DND-41 (cell line): ENCODE data around the gene CYP4B1.

Experiments used
- ATAC-seq: fragments of 200-7000 bp; cut with Tn5 transposase; 3 replicates; pipeline ENCODE4 v1.9.1; 2021; ENCODE audit warnings: low read depth; ENCODE audit not compliant: insufficient read depth
- DNase-seq: peaks from one replicate; pipeline ENCODE4 v3.0.0-alpha.2; 2020
- H2AFZ ChIP-seq: 2 replicates; pipeline ENCODE4 v1.6.0; 2012; ENCODE audit warnings: low read depth, low read length
- H3K27ac ChIP-seq: 2 replicates; pipeline ENCODE4 v1.5.1; 2012; ENCODE audit warnings: low read length, inconsistent platforms
- H3K27me3 ChIP-seq: fragments of 200-600 bp; sonication (generic); 2 replicates; pipeline ENCODE4 v1.6.0; 2012; ENCODE audit warnings: low read length, mild to moderate bottlenecking, inconsistent platforms; ENCODE audit not compliant: insufficient read depth, poor library complexity
- H3K36me3 ChIP-seq: 2 replicates; pipeline ENCODE4 v1.5.1; 2012; ENCODE audit warnings: low read length, inconsistent platforms; ENCODE audit not compliant: insufficient read depth
- H3K4me1 ChIP-seq: 2 replicates; pipeline ENCODE4 v1.5.1; 2012; ENCODE audit warnings: mild to moderate bottlenecking, low read length; ENCODE audit not compliant: insufficient read depth
- H3K4me2 ChIP-seq: 2 replicates; pipeline ENCODE4 v1.6.0; 2012; ENCODE audit warnings: mild to moderate bottlenecking, moderate library complexity, low read length, inconsistent platforms; ENCODE audit not compliant: insufficient read depth
- H3K4me3 ChIP-seq, 2 experiments: fragments of 200-600 bp in 1 of 2; shearing (Covaris generic) in 1 of 2; 2 replicates each; pipeline ENCODE4 v1.5.1; 2012 to 2016; ENCODE audit warnings: inconsistent platforms in 2 of 2, low read length in 2 of 2, mild to moderate bottlenecking in 2 of 2, low read depth in 1 of 2, moderate library complexity in 1 of 2
- H3K79me2 ChIP-seq: 2 replicates; pipeline ENCODE4 v1.6.0; 2012; ENCODE audit warnings: low read length, inconsistent platforms; ENCODE audit not compliant: insufficient read depth
- H3K9ac ChIP-seq: 2 replicates; pipeline ENCODE4 v1.6.0; 2012; ENCODE audit warnings: low read depth, mild to moderate bottlenecking, inconsistent platforms, low read length, moderate library complexity
- H3K9me3 ChIP-seq: 2 replicates; pipeline ENCODE4 v1.5.1; 2012; ENCODE audit warnings: low read length, moderate library complexity, mild to moderate bottlenecking, inconsistent platforms; ENCODE audit not compliant: insufficient read depth, severe bottlenecking
- H4K20me1 ChIP-seq: 2 replicates; pipeline ENCODE4 v1.6.0; 2012; ENCODE audit warnings: low read length; ENCODE audit not compliant: insufficient read depth
- EZH2 ChIP-seq: IDR thresholded peaks from 3 replicates; pipeline ENCODE4 v1.6.1; 2012; ENCODE audit warnings: borderline replicate concordance, low read depth, mild to moderate bottlenecking, moderate library complexity, low read length, inconsistent platforms; ENCODE audit not compliant: severe bottlenecking
- TF ChIP-seq, protein P1 (sequence below): IDR thresholded peaks from 2 replicates; pipeline ENCODE4 v1.5.1; 2012; ENCODE audit warnings: borderline replicate concordance, low read length, moderate library complexity, mild to moderate bottlenecking; ENCODE audit not compliant: poor library complexity, severe bottlenecking; ENCODE audit errors: extremely low read depth

The CYP4B1 gene

DNA sequence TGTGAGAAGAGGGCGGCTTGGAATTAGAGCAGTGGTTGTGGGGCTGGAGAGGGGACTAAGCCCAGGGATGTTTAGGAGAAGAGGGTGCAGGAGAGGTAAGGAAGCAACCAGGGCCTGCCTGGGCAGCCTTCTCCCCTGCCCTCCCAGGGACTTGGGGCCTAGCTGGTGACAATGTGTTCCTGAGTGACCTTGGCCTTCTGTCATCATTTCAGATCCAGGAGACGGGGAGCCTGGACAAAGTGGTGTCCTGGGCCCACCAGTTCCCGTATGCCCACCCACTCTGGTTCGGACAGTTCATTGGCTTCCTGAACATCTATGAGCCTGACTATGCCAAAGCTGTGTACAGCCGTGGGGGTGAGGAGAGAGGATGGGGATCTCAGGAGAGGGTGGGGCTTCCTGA is 11.8 kb downstream of the CYP4B1 start:
- H3K79me2 ChIP-seq: no peaks in the 10 kb centered on the region
- no peaks in the 10 kb centered on the region for H3K36me3 ChIP-seq
- no peak overlapping the region for H3K4me3 ChIP-seq
- no peak overlapping the region for H3K27ac ChIP-seq
- DNase-seq (no peak), ATAC-seq (no peak)
- H4K20me1 ChIP-seq: no peaks in the 10 kb centered on the region
- H3K9ac ChIP-seq: no peak overlapping the region
- H3K4me1 ChIP-seq: no peaks in the 10 kb centered on the region
- no peak overlapping the region for H3K4me2 ChIP-seq
- no peaks in the 10 kb centered on the region for H3K9me3 ChIP-seq
- no peak for TF ChIP-seq EZH2
- TF ChIP-seq, protein P1, sequence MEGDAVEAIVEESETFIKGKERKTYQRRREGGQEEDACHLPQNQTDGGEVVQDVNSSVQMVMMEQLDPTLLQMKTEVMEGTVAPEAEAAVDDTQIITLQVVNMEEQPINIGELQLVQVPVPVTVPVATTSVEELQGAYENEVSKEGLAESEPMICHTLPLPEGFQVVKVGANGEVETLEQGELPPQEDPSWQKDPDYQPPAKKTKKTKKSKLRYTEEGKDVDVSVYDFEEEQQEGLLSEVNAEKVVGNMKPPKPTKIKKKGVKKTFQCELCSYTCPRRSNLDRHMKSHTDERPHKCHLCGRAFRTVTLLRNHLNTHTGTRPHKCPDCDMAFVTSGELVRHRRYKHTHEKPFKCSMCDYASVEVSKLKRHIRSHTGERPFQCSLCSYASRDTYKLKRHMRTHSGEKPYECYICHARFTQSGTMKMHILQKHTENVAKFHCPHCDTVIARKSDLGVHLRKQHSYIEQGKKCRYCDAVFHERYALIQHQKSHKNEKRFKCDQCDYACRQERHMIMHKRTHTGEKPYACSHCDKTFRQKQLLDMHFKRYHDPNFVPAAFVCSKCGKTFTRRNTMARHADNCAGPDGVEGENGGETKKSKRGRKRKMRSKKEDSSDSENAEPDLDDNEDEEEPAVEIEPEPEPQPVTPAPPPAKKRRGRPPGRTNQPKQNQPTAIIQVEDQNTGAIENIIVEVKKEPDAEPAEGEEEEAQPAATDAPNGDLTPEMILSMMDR: no peak
- H2AFZ ChIP-seq: no peak overlapping the region
- no peaks in the 10 kb centered on the region for H3K27me3 ChIP-seq

DNA sequence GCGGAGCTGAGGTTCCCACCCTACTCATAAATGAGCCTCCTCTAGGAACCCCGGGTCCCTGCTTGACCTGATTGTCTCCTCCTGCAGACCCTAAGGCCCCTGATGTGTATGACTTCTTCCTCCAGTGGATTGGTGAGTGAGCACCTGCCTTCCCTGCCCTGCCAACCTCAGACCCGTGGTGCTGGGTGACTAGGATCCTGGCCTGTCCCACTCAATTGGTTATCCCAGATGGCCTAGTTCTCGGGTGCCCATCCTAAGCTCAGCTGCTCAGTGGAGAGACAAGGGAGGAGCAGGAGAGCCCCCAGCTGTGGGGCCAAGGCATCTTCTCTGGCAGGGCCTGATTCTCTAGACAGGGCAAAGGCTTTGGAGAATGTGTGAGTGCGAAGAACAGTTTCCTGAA is 12.2 kb downstream of the CYP4B1 start:
- no peaks in the 10 kb centered on the region for H3K27me3 ChIP-seq
- no peak overlapping the region for H2AFZ ChIP-seq

DNA sequence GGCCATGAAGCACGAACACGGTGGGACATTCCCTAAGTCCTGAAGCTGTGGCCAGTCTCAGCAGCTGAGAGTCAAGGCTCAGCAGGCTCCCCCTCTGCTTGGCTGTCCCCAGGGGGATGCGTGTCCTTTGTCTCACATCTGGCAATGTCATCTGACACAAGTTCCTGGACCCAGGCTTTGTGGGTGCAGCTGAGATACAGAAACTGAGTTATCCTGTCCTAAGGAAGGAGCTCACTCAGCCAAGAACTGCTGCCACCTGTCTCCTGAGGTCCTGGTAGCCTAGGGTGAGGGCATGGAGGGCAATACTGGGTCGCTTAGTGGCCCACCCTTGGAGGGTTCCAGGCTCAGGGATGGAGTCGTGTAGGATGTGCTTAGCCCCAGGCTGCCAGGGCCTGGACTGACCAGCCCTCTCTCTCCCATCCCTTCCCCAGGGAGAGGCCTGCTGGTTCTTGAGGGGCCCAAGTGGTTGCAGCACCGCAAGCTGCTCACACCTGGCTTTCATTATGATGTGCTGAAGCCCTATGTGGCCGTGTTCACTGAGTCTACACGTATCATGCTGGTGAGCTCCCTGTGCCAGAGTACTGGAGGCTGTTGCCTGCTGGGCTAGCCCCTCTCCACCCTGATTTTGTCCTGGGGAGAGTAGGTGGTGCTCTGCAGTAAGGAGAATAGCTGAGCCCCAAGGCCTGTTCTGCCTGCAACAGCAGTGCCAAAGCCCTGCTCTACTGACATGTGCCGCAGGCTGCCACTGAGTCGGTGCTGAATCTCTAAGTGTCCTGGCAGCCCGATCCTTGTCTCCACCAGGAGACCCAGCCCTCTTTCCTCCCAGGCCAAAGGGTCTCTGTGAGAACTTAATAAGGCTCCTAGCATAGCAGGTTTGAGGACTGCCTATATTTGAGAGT is 13.5 kb downstream of the CYP4B1 start:
- Histone ChIP-seq H4K20me1 (no peaks in the 10 kb centered on the region), H3K4me3 (no peak overlapping the region), H3K27me3 (no peaks in the 10 kb centered on the region)

More for the DNA sequence above, 12.2 kb downstream of the CYP4B1 start:
- DNase-seq: no peak
- H3K4me3 ChIP-seq: no peak overlapping the region
- H3K27ac ChIP-seq: no peak overlapping the region
- H3K9me3 ChIP-seq: no peaks in the 10 kb centered on the region
- H3K36me3 ChIP-seq: no peaks in the 10 kb centered on the region
- TF ChIP-seq, protein P1: no peak
- no peak for TF ChIP-seq EZH2
- no peak for ATAC-seq
- H3K9ac ChIP-seq: no peak overlapping the region
- no peaks in the 10 kb centered on the region for H4K20me1 ChIP-seq
- H3K79me2 ChIP-seq: no peaks in the 10 kb centered on the region
- no peak overlapping the region for H3K4me2 ChIP-seq
- H3K4me1 ChIP-seq: no peaks in the 10 kb centered on the region

More for the DNA sequence above, 13.5 kb downstream of the CYP4B1 start:
- Histone ChIP-seq H3K36me3 (no peaks in the 10 kb centered on the region), H3K9me3 (no peaks in the 10 kb centered on the region), H3K9ac (no peak overlapping the region), H3K4me1 (no peaks in the 10 kb centered on the region), H3K27ac (no peak overlapping the region), H2AFZ (no peak overlapping the region), H3K4me2 (no peak overlapping the region), H3K79me2 (no peaks in the 10 kb centered on the region)
- TF ChIP-seq, protein P1: no peak
- no peak for TF ChIP-seq EZH2
- ATAC-seq (no peak), DNase-seq (no peak)
